GM20431 (cell line): ENCODE results near the gene MRTFB.

Experiments
- in situ Hi-C: fragments of 300-500 bp; cut with MseI, MboI; formaldehyde crosslinking; loops from one replicate; pipeline ENCODE4 v1.15.0; 2020; ENCODE audit warnings: low sequenced_read_pairs; ENCODE audit not compliant: unreplicated experiment

Gene MRTFB

DNA sequence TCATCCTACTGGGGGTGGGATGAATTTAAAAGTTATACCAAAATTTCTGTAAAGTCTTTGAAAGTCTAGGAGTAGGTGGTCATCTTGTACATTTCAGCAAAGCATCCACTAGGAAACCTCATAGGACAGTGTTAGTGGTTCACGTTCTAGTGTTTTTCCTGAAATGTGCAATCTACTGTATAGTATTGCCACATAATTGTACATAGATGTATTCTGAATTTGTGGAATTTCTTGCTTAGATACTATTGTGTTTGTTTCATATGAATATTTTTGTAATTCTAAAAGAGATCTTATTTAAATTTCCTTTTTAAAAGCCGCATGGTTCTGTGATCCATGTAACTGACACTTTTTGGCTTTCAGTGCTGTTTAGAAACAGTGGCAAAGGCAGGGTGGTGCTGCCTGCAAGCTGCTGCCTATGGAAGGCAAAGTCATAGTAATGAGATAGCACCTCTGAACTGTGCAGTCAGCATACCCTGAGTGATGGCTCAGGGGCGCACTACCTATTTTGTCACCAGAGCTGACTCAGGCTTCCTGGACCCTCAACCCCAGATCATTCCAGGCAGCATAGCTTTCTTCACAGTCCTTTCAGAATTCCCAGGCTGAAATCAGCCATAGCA lies 193.3 kb downstream of the MRTFB start:
- in situ Hi-C loops: no loop called here

DNA sequence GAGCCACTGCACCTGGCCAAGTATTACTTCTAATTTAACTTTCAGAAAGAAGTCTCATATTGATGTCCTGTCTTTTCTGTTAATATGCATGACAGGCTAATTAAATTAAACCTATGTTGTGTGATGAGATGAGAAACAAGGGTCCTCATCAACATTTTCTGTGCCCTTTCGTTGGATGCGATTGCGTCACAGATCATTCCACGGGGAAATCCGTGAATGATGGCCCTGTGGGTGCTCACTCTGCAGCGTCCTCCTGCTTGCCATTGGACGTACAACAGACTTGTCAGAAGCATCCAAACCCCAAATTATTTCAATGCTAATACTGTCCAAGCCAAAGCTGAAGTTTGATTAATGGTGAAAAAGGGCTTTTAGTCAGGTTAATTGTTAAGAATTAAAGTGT lies 197.0 kb downstream of the MRTFB start:
- in situ Hi-C loops: no loop called here

DNA sequence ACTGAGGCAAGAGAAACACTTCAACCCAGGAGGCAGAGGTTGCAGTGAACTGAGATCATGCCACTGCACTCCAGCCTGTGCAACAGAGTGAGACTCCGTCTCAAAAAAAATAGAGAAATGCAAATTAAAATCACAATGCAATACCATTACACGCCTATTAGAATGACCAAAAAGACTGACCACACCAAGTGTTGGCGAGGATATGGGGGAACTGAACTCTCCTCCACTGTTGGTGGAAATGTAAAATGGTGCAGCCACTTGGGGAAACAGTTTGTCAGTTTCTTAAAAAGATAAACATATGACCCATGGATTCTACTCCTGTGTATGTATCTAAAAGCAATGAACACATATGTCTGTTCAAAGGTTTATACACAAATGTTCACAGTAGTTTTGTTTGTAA lies 204.8 kb downstream of the MRTFB start:
- in situ Hi-C loops: loop anchor here (10.0 kb wide), 1 partner anchor 351 kb away; the partner anchor contains the start of gene ERCC4

DNA sequence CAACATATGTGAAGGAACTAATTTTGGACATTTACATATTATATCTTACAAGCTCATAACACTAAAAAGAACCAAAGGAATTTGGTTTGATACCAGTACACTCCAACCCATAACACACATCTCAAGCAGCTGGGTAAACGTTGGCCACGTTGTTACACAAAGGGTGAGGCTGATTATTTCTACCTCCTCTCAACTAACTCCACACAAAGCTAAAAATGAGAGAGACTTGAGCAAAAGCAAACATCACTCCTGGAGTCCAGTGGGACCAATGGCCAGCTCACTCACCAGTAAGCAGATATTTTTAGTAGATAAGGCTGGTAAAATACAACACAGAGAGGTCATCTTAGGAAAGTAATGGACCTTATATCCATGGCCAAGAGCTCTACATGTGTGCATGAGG lies 207.6 kb downstream of the MRTFB start:
- in situ Hi-C loops: loop anchor here (10.0 kb wide), 1 partner anchor 354 kb away; the partner anchor contains the start of gene ERCC4

DNA sequence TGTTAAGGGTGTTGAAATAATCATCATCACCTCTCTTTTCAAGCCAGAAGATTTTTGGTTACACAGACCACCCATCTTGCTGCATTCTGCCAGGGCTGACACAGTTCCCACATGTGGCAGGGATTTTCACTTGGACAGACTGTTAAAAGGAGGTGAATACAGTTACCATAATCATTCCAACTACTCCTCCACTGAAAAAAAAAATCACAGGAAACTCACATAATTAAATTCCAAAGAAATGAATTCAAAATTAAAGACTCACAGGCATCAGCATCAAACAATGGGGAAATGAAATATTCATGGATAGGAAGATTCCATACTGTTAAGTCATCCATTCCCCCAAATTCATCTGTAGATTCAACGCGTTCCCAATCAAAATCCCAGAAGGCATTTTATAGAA lies 209.4 kb downstream of the MRTFB start:
- in situ Hi-C loops: no loop called here

DNA sequence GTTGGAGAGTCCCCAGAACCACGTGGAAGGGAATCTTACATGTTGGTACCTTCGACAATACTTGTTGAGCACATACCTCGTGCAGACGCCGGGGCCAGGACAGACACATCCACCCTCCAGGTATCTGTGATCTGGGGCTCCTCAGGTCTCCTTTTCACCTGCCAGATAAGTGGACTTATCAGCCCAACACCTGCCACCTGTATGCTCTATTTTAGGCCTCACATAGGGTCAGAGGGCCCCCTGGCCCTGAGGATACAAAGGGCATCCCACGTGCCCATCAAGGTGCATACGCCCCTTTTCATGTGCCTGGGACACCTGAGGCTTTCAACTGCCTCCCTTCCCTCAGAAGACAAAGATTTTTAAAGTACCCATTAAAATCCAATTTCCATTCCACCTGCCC lies 212.7 kb downstream of the MRTFB start:
- in situ Hi-C loops: no loop called here

DNA sequence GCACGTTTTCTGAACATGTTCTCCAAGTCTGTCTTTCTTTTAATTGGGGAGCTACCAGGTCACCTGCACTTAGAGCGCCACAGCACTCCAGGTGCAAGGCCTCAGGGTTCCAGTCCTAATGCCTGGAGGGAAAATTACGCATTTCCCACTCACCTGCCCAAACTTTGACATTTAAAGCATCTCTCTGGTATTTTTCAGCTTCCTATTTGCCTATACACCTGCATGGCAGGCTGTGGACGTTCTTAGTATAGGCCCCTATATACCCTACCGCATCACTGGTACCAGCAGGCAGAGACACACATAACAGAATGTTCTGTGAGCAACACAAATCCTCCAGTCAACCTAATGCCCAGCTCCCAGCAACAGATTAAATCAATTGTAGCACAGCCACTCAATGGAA lies 213.3 kb downstream of the MRTFB start:
- in situ Hi-C loops: no loop called here

DNA sequence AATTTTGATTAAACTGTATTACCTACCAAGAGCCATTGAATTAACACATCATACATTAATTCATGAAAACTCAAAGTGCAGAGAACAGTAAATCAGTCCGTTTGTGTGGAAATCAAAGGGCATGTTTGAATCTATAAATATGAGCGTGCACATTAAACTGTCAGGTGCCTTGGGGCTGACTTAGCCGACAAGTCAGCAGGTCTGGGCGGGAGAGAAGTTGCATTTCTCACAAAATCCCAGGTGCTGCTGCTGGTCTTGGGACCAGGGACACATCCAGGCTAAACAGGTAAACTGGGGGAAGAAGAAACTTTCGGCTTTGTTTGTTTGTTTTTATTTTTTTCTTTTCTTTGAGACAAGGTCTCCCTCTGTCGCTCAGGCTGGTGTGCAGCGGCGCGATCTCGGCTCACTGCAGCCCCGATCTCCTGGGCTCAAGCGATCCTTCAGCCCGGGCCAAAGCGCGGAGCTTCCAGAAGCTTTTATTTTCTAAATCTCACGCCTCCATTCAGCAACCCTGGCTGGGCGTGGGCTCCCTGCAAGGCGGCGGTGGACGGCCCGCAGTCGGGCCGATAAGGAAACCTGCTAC lies 213.9 kb downstream of the MRTFB start:
- in situ Hi-C loops: no loop called here

DNA sequence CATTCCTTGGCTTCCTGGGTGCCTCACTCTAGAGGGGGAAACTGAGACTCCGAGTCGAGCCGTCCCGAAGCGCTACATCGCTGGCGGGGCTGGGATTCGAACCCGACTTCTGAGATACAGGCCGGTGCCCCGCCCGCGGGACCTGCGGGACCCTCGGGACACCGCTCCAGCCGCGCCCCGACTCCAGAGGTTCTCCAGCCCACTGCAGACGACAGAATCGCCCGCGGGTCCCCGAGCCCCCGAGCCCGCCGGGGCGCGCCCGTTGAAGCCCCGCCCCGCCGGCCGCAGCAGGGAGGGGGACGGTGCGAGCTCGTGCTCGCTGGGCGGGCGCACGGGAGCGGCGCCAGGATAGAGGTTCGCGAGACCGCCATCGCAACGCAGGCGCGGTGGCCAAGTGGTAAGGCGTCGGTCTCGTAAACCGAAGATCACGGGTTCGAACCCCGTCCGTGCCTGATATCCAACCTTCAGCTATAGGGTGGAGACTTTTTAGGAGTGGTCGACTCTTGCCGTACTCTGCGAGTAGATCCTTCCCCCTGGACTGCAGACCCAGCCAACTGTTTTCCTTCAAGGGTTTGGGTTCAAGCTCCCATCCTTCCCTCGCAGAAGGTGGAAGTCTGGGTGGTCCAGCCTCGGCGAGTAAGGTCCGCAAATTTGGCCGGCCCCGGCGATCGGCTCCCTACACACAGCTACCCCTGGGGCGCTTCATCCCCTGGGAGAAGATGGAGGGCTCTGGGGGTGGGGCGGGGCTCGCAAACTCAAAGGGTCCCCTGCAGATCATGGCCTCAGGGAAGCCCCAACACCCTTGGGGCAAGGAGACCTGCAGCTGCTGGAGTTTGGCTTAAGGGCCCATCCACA lies 214.6 kb downstream of the MRTFB start:
- in situ Hi-C loops: no loop called here

DNA sequence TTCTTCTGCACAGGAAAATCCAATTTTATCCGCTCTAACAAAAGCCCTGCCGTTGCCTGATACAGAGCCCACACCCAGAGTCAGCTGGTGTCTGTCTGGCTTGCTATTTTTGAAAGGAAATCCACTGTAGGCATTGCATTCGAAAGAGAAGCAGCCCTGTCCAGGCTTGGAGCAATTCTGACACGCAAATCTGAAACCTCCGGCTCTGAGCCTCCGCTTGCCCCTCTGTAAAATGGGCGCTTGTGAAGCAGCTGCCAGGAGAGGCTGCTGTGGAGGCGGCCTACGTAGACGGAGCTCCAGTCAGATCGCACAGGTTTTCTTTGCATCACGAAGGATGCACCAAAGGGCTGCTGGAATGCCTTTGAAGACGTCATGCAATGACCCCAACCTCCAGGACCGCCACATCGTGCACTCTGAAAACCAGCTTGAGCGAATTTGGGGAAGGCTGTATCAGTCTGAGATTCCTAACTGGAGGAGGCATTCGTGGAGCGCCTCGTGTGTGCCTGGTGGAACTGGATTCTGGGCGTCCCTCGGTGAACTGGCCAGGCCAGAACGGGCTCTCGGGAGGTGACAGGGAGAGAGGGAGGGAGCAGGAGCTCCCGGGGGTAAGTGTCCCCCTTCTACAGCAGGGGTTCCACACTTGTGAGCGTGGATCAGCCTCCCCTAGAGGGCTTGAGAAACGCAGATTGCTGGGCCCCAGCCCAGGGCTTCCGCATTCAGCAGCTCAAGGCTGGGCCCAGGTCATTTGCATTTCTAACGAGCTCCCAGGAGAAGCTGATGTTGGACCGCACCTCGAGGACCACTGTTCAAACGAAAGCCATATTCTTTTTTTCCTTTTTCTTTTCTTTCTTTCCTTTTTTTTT lies 215.5 kb downstream of the MRTFB start:
- in situ Hi-C loops: no loop called here

DNA sequence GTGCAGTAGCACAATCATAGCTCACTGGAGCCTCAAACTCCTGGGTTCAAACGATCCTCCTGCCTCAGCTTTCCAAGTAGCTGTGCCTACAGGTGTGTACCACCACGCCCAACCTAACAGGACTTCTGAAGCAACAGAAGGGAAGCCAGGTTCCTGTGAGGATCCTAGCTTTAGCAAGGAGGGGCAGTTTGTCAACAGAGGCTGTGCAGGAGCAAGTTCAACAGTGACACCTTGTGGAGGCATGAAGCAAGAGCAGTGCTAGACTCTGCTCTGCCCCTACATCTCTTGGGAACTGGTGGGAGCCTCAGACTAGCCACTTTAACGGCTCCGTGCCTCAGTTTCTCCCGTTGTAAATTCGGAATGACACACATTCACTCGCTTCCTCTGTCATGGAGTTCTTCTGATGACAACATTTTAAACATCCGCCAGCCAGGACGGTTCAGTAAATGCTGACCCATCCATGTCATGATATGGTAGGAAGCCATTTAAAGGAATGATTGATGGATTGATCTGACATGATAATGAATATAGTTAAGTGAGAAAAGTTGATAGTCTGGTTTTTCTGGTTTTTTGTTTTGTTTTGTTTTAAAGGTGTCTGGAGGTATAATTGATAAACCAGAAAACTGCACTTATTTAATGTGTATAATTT lies 218.7 kb downstream of the MRTFB start:
- in situ Hi-C loops: loop anchor here (10.0 kb wide), 1 partner anchor 235 kb away; no protein-coding TSS in a partner anchor

DNA sequence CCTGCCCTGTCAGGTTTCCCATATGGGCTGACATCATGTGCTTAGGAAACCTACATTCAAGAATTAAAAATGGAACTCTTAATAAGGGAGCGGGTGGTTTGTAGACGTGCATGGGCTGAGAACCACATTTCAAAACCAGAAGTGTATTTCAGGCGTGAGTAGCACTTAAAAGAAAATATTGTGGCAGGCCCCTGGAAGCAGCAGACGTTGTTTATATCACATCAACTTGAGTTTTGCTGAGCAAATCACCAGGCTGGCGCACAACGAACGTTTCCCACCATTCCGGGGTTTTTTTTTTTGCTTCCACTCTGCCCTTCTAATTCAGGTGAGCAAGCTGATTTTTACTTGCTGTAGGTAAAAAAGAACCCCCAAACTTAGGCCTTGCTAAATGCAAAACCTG lies 220.2 kb downstream of the MRTFB start:
- in situ Hi-C loops: loop anchor here (10.0 kb wide), 1 partner anchor 234 kb away; no protein-coding TSS in a partner anchor

DNA sequence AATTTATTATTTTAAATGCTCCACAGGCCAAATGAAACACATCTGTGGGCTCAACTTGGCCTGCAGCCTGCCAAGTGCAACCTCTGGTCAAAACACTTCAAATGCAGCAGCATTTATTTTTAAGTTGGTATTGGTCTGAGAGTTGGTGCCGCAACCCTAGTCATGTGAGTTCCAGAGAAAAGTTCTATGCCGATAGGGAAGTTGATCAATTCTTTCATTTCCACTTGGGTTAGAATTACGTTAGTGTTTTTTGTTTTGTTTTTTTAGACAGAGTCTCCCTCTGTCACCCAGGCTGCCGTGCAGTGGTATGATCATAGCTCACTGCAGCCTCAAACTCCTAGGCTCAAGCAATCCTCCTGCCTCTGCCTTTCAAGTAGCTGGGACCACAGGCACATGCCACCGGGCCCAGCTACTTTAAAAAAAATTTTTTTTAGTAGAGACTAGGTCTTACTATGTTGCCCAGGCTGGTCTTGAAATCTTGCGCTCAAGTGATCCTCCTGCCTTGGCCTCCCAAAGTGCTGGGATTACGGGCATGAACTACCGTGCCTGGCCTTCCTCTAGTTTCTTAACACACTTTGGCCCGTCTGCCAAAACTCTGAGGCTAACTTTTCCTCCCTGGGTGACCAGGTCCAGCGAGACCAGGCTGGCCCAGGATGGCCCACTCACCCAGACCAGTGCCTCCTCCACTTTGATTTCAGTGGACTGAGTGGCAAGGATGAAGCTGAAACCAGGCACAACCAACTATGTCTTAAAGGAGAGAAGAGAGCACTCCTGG lies 221.1 kb downstream of the MRTFB start:
- in situ Hi-C loops: loop anchor here (10.0 kb wide), 1 partner anchor 233 kb away; no protein-coding TSS in a partner anchor

DNA sequence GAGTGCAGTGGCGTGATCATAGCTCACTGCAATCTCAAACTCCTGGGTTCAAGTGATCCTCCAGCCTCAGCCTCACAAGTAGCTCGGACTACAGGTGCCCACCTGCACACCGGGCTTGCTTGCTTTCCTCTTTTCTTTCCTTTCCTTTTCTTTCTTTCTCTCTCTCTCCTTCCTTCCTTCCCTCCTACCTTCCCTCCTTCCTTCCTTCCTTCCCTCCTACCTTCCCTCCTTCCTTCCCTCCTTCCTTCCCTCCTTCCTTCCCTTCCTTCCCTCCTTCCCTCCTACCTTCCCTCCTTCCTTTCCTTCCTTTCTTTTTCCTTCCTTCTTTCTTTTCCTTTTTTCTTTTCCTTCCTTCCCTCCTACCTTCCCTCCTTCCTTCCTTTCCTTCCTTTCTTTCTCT lies 225.5 kb downstream of the MRTFB start:
- in situ Hi-C loops: loop anchor here (10.0 kb wide), 1 partner anchor 228 kb away; no protein-coding TSS in a partner anchor

DNA sequence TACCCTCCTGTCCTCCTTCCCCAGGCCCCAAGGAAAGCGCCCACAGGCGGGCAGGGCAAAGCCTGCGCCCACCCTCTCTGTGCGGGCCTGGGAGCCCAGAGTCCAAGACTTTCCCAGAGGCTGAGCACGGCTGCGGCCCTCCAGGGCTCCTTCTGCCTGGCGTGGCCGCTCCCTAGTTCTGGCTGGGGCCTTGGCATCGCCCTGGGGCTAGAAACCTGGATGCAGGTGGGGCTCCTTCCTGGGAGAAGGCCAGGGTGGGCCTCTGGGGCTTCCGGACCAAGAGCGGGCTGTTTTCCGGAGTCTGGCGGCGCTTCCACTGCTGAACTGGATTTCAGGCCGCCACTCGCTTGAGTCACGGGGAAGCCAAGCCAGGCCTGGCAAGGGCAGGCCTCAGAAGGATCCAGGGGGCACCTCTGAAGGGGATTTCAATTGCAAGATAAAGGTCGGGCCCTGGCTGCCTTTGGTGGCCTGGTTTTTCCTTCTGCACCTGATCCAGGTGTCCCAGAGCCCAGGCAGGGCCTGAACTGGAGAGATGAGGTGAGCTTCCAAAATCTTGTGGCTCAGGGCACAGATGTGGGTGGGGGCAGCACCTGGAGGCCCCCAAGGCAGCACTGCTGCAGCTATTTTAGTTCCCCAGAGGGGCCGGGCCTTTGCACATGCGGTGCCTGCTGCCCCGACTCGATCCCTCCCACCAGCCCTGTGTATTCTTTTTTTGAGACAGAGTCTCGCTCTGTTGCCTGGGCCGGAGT lies 227.4 kb downstream of the MRTFB start:
- in situ Hi-C loops: loop anchor here (10.0 kb wide), 1 partner anchor 226 kb away; no protein-coding TSS in a partner anchor

DNA sequence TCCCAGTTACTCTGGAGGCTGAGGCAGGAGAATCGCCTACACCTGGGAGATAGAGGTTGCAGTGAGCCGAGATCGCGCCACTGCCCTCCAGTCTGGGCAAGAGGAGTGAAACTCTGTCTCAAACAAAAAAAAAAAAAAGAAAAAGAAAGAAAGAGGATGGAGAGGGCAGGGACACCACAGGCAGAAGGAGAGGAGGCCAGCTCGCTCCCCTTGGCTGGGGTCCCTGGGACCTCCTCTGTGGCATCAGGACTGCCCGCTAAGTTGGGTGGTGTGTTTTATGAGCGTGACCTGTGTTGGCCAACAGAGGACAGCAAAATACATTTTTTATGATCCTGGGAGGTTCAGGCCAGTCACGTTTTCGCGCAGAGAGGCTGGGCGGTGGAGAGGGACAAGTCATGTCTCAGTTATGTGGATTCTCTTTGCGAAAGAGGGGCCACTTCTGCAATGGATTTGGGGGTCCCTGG lies 229.6 kb downstream of the MRTFB start:
- in situ Hi-C loops: no loop called here

DNA sequence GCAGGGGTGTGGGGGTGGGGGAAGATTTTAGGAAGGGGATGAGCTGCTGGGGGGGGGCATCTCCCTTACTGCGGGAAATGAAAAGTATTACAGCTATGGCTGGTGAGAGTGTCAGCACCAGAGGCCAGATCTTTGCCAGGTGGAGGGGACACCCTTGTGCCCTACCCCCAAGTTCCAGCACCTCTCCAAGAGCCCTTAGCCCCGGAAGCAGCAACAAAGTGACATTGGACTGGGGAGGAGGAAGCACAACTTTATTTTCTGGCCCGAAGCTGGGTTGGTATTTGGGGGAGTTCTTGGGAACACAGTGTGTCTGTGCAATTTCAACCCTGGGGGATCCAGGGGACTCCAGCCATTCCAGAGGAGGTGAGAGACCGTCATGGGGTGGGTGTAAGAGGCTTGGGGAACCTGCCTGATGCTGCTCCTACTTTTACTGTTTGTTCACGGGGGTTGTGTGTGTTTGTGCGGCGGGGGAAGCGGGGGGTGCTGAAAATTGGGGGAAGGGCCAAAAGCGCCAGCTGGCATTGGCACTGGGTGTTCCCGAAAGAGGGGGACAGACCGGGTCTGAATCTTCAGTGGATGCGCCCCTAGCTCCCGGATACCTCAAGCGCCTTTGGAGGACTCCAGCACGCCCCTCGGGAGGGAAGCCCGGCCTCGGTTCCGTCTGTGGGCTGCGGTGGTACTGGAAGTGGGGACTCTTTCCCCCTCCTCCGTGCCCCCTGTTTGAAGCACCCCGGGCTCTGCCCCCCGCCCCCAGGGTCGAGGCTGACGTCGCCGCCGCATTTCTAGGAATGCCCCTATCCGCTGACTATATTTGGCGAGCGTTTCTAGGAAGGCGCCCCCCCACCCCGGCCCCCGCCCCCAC lies 230.3 kb downstream of the MRTFB start:
- in situ Hi-C loops: no loop called here
